ENCODE measurements around the gene NEO1. TPM values are rescaled to one million over a fixed set of nuclear protein-coding genes. Genes with fewer than 3 reads are reported as not detected.

The NEO1 gene
- total and polyA plus RNA-seq, 7 donors: 2.5 to 33.3 (median 22.5) TPM

DNA sequence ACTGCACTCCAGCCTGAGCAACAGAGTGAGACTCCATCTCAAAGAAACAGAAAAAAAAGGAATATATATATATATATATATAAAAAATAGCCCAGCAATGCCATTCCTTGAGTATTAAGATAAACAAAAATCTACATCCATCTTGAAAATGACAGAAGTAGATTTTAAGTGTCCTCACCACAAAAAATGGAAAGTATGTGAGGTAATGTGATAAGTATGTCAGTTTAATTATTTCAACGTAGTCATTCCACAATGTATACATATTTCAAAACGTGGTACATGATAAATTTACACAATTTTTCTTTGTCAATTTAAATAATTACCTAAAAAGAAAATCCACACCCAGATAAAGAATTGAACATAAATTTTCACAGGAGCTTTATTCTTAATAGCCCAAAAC is 261.6 kb downstream of the NEO1 start:
- no peaks in the 10 kb centered on the region for H3K9me3 ChIP-seq
- ATAC-seq: no peak
- 72 to 84% (median 76%) methylated on average over 2 of the region's 2 CpGs for WGBS, 3 donors
- no peaks in the 10 kb centered on the region for H3K4me1 ChIP-seq
- TF ChIP-seq, protein P1, sequence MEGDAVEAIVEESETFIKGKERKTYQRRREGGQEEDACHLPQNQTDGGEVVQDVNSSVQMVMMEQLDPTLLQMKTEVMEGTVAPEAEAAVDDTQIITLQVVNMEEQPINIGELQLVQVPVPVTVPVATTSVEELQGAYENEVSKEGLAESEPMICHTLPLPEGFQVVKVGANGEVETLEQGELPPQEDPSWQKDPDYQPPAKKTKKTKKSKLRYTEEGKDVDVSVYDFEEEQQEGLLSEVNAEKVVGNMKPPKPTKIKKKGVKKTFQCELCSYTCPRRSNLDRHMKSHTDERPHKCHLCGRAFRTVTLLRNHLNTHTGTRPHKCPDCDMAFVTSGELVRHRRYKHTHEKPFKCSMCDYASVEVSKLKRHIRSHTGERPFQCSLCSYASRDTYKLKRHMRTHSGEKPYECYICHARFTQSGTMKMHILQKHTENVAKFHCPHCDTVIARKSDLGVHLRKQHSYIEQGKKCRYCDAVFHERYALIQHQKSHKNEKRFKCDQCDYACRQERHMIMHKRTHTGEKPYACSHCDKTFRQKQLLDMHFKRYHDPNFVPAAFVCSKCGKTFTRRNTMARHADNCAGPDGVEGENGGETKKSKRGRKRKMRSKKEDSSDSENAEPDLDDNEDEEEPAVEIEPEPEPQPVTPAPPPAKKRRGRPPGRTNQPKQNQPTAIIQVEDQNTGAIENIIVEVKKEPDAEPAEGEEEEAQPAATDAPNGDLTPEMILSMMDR (IDR thresholded peaks at IDR 0.05): no peak
- no peak for DNase-seq
- intact Hi-C loops (cut with DNase I): no loop called here
- no peak overlapping the region for H3K27ac ChIP-seq
- H3K27me3 ChIP-seq (ENCODE audit: insufficient read depth in 3 of 3, low read length in 2 of 3): peaks cover 0 to 6% (median 0%) of the 10 kb centered on the region in 3 donors
- no peak overlapping the region for H3K4me3 ChIP-seq
- H3K36me3 ChIP-seq (ENCODE audit: insufficient read depth in 1 of 2, low read depth in 1 of 2): no peaks in the 10 kb centered on the region

DNA sequence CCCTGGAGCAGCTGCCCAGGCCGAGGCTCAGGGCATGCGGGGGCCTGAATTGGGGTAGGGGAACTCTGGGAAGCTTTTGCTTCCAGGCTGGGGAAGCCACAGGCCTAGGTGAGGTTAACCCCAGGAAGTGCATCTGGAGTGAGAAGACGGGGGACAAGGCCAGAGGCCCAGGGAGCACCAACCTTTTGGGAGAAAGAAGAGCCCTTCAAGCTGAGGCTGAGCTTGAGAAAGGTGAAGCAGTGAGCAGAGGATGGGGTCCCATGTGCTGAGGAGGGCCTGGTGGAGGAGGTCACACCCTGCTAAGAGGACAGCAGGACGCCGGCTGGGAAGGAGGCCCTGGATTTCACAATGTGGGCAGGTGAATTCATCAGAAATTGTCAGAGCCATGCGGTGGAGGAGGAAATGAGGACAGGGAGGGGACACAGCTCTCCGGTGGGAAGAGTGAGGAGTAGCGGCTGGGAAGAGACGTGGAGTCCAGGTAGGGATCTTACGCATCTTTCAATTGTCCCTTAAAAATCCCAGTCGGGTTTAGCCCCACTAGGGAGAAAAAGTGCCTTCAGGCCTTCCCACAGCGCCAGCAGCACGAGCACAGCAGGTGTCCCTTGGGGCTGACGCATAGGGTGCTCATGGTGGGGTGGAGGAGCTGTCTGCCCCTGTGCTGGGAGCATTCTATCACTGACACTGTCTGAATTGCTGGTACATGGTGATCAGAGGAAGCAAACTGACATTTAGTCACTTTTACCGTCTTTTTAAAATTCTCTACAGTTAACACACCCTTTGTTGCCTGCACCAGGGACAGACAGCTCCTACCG is 265.6 kb downstream of the NEO1 start:
- H3K4me1 ChIP-seq: no peaks in the 10 kb centered on the region
- H3K27me3 ChIP-seq (ENCODE audit: insufficient read depth in 3 of 3, low read length in 2 of 3): peaks cover 0 to 17% (median under 1%) of the 10 kb centered on the region in 3 donors
- TF ChIP-seq, protein P1 (IDR thresholded peaks at IDR 0.05): no peak
- H3K9me3 ChIP-seq: no peaks in the 10 kb centered on the region
- H3K36me3 ChIP-seq (ENCODE audit: insufficient read depth in 1 of 2, low read depth in 1 of 2): no peaks in the 10 kb centered on the region
- no peak overlapping the region for H3K27ac ChIP-seq
- 73 to 76% (median 74%) methylated on average over 16 of the region's 16 CpGs for WGBS, 3 donors
- ATAC-seq (no peak), DNase-seq (no peak)
- no peak overlapping the region for H3K4me3 ChIP-seq
- intact Hi-C loops (cut with DNase I): no loop called here

DNA sequence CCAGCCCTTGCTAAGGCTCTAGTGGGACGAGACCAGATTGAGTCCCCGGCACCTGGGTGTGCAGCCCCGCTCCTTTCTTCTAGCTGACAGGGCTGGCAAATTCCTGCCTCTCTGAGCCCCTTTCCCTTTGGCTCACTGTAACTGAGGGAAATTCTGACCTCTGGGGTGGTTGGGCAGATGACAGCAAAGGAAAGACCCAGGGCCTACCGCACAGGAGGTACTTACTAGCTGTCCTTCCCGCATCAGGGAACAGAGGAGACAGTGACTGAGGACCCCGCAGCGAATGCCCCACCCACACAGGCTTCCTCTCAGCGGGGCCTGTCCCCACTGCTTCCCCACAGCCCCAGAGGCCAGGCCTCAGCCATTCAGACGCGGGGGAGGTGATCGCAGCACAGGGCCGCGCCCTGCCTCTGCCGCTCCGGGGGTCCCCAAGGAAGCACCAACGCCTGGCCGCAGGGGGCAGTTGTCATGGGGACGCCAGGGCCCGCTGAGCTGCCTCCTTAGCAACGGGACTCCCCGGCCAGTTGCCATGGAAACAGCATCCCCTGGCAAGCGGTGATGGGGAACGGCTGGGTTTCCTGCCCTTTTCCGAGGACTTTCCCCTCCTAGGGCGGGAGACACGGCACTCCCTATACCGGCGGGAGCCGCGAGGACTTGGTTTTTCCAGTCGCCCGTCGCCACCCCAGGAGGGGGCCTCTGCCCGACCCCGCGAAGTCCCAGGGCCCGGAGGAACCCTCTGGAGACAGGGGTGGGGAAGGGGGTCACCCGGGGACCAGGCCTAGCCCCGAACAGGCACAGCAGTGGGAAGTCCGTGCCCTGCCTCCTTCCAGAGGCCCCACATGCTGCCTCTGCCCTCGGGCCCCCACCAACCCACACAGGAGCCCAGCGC is 266.4 kb downstream of the NEO1 start:
- Histone ChIP-seq H3K4me1 (no peaks in the 10 kb centered on the region), H3K4me3 (no peak overlapping the region), H3K27me3 (ENCODE audit: insufficient read depth in 3 of 3, low read length in 2 of 3) (peaks cover 0 to 17% (median 2%) of the 10 kb centered on the region in 3 donors), H3K27ac (no peak overlapping the region), H3K36me3 (ENCODE audit: insufficient read depth in 1 of 2, low read depth in 1 of 2) (no peaks in the 10 kb centered on the region), H3K9me3 (no peaks in the 10 kb centered on the region)
- no peak for ATAC-seq
- TF ChIP-seq, protein P1 (IDR thresholded peaks at IDR 0.05): no peak
- intact Hi-C loops (cut with DNase I): no loop called here
- no peak for DNase-seq
- 19 to 21% (median 20%) methylated on average over 34 to 42 of the region's 42 CpGs for WGBS, 3 donors

DNA sequence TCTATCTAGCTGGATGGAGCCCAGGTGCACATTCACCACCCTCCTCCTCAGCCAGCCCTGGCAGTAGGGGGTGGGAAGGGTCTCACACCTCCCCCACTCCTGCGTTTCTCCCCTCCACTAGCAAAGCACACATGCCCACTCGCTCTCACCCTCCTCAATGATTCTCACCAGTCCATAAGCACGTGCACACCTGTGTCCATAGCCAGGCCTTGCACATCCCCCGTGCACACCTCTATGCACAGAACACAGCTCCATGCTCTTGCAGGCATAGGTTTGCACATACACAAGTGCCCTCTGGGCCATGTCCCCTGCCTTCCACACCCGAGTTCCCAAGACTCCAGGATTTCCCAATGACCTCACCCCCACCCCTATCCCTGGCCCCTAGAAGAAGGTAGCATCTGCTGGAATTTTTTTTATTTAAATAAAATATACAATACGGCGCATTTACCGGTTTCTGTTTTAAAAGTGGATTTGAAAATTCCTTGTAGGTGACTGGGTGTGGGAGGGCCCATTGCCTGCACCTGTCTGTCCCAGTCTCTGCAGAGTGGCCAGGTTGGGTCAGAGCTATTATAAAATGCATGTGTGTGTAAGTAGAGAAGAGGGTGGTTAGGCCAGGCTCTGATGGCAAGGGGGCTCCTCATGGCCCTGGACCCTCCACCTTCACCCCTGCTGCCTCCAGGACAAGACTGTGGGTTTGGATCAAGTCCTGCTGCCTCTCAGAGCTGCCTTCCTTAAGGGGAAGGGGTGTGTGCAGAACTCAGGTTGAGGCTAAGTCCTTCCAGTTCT is 267.4 kb downstream of the NEO1 start:
- TF ChIP-seq, protein P1 (IDR thresholded peaks at IDR 0.05): no peak
- ATAC-seq: no peak
- WGBS, 3 donors: 77 to 80% (median 78%) methylated on average over 8 of the region's 8 CpGs
- Histone ChIP-seq H3K4me1 (no peaks in the 10 kb centered on the region), H3K4me3 (no peak overlapping the region), H3K27ac (no peak overlapping the region), H3K27me3 (ENCODE audit: insufficient read depth in 3 of 3, low read length in 2 of 3) (peaks cover 0 to 17% (median 4%) of the 10 kb centered on the region in 3 donors), H3K9me3 (no peaks in the 10 kb centered on the region), H3K36me3 (ENCODE audit: insufficient read depth in 1 of 2, low read depth in 1 of 2) (no peaks in the 10 kb centered on the region)
- intact Hi-C loops (cut with DNase I): no loop called here
- DNase-seq: no peak

Measured in psoas muscle (tissue), 8 donors.